ENCODE measurements around the gene NUDCD3.

GRCh38 chr7:44484482-44485313 is 5.8 kb downstream of the NUDCD3 start:
- TF ChIP-seq POLR2A (IDR thresholded peaks at IDR 0.05), result no peak
- TF ChIP-seq CTCF (IDR thresholded peaks at IDR 0.05), result no peak
